ENCODE data around the gene SCO1.

DNA sequence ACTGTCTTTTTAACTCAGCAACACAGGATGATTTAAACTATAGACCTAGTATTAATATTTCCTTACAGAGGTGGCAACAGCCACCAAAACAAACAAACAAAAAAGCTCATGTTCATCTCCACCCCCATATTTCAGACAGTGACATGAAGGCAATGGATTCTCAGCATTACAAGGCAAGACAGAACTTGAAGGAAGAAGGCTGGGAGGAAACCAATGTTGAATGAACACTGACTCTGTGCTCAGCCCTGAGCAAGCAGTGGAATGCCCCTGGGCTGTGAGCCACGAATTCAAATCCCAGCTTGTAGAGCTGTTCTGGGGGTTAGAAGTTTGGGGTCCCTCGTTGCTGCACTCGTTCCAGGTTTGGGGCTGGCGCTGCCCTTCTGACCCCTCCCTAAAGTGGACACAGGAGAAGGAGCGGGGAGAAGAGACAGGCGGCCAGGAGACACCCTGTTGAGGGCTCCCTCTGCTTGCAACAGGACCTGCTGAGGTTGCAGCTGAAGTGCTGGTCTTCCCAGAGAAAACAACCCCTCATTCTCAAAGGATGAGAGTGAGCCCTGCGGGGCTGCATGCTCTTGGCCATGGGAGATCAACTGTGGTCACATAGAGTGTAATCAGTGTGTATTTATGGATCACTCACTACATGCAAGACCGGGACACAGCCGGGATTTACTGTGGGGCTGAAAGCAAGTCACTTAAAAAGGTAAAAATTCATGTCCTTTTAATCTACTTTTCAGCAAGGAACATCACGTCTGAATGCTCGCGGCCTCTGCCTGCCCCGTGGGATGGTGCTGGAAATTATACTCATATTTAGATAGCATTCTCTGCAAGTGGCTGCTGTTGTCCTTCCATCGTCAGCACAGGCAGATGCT is 74.5 kb downstream of the SCO1 start:
- TF ChIP-seq, protein P1, sequence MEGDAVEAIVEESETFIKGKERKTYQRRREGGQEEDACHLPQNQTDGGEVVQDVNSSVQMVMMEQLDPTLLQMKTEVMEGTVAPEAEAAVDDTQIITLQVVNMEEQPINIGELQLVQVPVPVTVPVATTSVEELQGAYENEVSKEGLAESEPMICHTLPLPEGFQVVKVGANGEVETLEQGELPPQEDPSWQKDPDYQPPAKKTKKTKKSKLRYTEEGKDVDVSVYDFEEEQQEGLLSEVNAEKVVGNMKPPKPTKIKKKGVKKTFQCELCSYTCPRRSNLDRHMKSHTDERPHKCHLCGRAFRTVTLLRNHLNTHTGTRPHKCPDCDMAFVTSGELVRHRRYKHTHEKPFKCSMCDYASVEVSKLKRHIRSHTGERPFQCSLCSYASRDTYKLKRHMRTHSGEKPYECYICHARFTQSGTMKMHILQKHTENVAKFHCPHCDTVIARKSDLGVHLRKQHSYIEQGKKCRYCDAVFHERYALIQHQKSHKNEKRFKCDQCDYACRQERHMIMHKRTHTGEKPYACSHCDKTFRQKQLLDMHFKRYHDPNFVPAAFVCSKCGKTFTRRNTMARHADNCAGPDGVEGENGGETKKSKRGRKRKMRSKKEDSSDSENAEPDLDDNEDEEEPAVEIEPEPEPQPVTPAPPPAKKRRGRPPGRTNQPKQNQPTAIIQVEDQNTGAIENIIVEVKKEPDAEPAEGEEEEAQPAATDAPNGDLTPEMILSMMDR (conservative IDR thresholded peaks at IDR 0.05 in 1 of 2, IDR thresholded peaks at IDR 0.05 in 1 of 2; ENCODE audit: low read depth in 1 of 2, low read length in 2 of 2), result no peak
- TF ChIP-seq EZH2 (IDR thresholded peaks at IDR 0.05; ENCODE audit: low read length, missing control alignments), result no peak

Measured in fibroblast of lung (primary cell).